ENCODE data around the gene UGP2. TPM values are rescaled to one million over a fixed set of nuclear protein-coding genes. Genes with fewer than 3 reads are reported as not detected.

UGP2 gene
- total RNA-seq, 6 donors from 2014 or later: 99.3 to 162 (median 115) TPM

DNA sequence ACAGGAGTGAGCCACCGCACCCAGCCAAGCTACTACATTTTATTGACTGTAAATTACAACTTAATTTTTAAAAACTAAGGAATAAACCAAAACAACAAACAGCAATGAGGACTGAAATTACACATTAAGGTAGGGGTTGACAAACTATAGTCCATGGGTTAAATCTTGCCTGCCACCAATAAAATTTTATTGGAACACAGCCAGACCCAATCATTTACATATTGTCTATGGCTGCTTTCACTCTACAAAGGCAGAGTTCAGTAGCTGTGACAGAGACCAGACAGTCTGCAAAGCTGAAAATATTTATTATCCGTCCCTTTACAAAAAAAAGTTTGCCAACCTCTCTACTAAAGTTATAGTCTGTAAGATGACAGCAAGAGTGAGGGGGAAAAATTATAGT lies 24.3 kb upstream of the UGP2 start:
- Histone ChIP-seq H3K4me1 (no peaks in the 10 kb centered on the region), H3K9me3 (no peaks in the 10 kb centered on the region), H3K27me3 (no peaks in the 10 kb centered on the region), H3K4me3 (no peak overlapping the region), H3K27ac (no peak overlapping the region), H3K36me3 (no peaks in the 10 kb centered on the region)
- no peak for ATAC-seq (ENCODE audit: low FRiP score in 2 of 2)
- TF ChIP-seq POLR2AphosphoS5 (IDR thresholded peaks at IDR 0.05): no peak
- no peak for TF ChIP-seq EP300 (IDR thresholded peaks at IDR 0.05)
- no peak for TF ChIP-seq POLR2A (IDR thresholded peaks at IDR 0.05)
- TF ChIP-seq, protein P1, sequence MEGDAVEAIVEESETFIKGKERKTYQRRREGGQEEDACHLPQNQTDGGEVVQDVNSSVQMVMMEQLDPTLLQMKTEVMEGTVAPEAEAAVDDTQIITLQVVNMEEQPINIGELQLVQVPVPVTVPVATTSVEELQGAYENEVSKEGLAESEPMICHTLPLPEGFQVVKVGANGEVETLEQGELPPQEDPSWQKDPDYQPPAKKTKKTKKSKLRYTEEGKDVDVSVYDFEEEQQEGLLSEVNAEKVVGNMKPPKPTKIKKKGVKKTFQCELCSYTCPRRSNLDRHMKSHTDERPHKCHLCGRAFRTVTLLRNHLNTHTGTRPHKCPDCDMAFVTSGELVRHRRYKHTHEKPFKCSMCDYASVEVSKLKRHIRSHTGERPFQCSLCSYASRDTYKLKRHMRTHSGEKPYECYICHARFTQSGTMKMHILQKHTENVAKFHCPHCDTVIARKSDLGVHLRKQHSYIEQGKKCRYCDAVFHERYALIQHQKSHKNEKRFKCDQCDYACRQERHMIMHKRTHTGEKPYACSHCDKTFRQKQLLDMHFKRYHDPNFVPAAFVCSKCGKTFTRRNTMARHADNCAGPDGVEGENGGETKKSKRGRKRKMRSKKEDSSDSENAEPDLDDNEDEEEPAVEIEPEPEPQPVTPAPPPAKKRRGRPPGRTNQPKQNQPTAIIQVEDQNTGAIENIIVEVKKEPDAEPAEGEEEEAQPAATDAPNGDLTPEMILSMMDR (IDR thresholded peaks at IDR 0.05): no peak
- WGBS, 2 donors: 46 to 50% methylated on average over 2 of the region's 2 CpGs
- DNase-seq: no peak

DNA sequence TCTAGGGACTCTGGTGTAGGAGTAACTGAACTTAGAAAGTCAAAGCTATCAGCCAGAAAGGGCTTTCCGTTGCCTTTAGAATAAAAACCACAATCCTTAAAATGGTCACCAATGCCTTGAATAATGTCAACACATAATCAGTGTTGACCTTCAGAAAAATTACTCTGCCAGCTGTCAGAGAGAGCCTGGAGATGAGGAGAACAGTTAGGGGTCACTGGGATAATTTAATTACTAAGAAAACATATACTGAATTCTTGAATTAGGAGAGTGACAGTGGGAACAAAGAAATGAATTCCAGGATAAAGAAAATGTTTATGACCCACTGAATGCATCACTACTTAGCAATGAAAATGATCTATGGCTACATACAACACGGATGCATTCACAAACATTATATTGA lies 23.4 kb upstream of the UGP2 start:
- DNase-seq (no peak), ATAC-seq (ENCODE audit: low FRiP score in 2 of 2) (no peak)
- no peaks in the 10 kb centered on the region for H3K9me3 ChIP-seq
- H3K4me3 ChIP-seq: no peak overlapping the region
- no peaks in the 10 kb centered on the region for H3K4me1 ChIP-seq
- no peaks in the 10 kb centered on the region for H3K36me3 ChIP-seq
- H3K27me3 ChIP-seq: no peaks in the 10 kb centered on the region
- no peak for TF ChIP-seq EP300 (IDR thresholded peaks at IDR 0.05)
- TF ChIP-seq POLR2AphosphoS5 (IDR thresholded peaks at IDR 0.05): no peak
- no peak overlapping the region for H3K27ac ChIP-seq
- 79 to 80% methylated on average over 2 of the region's 2 CpGs for WGBS, 2 donors

DNA sequence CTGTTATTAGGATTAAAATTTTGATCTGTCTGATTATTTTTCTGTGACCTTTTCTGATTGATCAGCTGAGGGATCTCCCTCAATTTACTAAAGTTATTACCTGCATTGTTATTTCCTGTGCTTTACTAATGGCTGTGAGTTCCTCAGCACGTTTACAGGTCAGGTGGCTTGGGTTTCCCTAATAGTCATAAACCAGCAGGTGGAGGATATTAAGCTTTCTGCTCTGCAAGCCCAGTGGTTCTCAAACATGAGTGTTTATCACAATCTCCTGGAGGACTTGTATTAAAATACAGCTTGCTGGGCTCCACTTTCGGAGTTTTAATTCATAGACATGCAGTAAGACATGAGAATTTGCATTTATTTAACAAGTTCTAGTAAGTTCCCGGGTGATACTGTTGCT lies 22.4 kb upstream of the UGP2 start:
- Histone ChIP-seq H3K9me3 (no peaks in the 10 kb centered on the region), H3K27ac (peak overlapping the region in 2 of 4 donors; percentile 7 to 19), H3K4me1 (no peaks in the 10 kb centered on the region), H3K27me3 (no peaks in the 10 kb centered on the region), H3K36me3 (no peaks in the 10 kb centered on the region), H3K4me3 (no peak overlapping the region)
- TF ChIP-seq EP300 (IDR thresholded peaks at IDR 0.05) (no peak), POLR2AphosphoS5 (IDR thresholded peaks at IDR 0.05) (no peak), POLR2A (IDR thresholded peaks at IDR 0.05) (no peak)
- TF ChIP-seq, protein P1 (IDR thresholded peaks at IDR 0.05): no peak
- DNase-seq (no peak), ATAC-seq (ENCODE audit: low FRiP score in 2 of 2) (no peak)
- WGBS, 2 donors: 62 to 71% methylated on average over 3 of the region's 3 CpGs

DNA sequence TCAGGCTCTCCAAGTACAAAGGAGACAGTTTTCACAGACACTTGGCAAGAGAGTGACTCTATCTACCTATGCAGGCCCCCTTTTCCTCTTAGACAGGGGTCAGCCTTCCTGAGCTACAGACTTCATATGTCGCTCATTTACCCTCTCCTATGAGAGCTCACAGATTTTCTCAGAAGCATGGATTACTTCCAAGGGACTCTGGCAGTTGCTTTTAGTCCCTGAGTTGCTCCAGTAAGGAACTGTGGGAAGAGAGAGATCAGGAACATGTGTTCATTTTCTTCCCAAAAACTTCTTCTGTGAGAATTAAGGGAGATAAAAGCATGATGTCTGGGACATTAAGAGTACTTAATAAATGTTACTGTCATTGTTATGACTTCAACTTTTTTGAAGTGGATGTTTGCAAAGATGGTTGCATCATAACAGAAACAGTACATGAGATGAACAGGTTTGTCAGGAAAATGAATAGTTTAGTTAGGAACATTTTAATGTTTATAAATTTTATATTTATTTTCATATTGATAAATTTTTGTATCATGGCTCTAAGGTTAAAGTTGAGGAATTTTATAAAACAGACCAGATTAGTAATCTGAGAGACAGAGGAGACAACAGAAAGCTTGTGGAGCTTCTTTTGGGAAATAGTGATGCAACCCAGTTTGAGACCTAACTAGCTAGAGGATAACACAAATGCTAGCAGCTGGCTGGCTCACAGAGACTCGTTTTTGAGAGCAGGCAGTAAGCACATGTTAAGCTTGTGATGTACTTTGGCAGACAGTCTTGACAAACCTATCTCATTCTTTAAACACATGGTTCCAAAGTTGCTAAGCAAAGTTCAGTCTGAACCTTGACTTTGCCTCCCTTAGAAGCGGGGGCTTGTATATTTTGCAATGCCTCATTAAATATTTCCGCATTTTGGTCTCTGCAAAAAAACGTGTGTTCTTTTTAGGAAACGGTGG lies 21.7 kb upstream of the UGP2 start:
- Histone ChIP-seq H3K36me3 (no peaks in the 10 kb centered on the region), H3K4me1 (no peaks in the 10 kb centered on the region), H3K27ac (peak overlapping the region in 2 of 4 donors; percentile 7 to 19), H3K4me3 (no peak overlapping the region), H3K9me3 (no peaks in the 10 kb centered on the region), H3K27me3 (no peaks in the 10 kb centered on the region)
- TF ChIP-seq EP300 (IDR thresholded peaks at IDR 0.05) (no peak), POLR2AphosphoS5 (IDR thresholded peaks at IDR 0.05) (no peak)
- TF ChIP-seq, protein P1 (IDR thresholded peaks at IDR 0.05): no peak
- peak in 1 of 2 donors; percentile 91 for ATAC-seq (ENCODE audit: low FRiP score in 2 of 2)
- WGBS, 2 donors: 51 to 63% methylated on average over 6 of the region's 6 CpGs
- DNase-seq: no peak

DNA sequence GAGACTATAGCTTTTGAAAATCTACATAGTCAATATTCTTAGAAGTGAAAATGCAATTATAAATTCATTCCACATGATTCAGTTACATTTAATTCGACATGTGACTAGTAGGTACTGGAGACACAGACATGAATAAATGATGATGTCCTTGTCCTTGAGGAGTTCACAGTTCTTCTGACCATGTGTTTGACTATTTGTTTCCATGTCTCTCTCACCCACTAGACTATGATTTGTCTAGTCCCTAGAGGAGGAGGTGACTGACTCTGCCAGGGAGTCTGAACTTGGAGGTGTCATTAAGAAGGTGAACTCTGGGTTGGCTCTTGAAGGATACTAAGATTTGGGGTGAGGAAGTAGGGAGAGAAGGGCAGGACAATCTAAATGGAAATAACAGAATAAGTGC lies 20.7 kb upstream of the UGP2 start:
- H3K36me3 ChIP-seq: no peaks in the 10 kb centered on the region
- no peaks in the 10 kb centered on the region for H3K9me3 ChIP-seq
- H3K4me3 ChIP-seq: no peak overlapping the region
- H3K4me1 ChIP-seq: no peaks in the 10 kb centered on the region
- H3K27ac ChIP-seq: no peak overlapping the region
- TF ChIP-seq POLR2A (IDR thresholded peaks at IDR 0.05) (no peak), EP300 (IDR thresholded peaks at IDR 0.05) (no peak), POLR2AphosphoS5 (IDR thresholded peaks at IDR 0.05) (no peak)
- TF ChIP-seq, protein P1 (IDR thresholded peaks at IDR 0.05): no peak
- ATAC-seq (ENCODE audit: low FRiP score in 2 of 2) (no peak), DNase-seq (no peak)
- H3K27me3 ChIP-seq: no peaks in the 10 kb centered on the region
- 87 to 93% methylated on average over 1 of the region's 1 CpG for WGBS, 2 donors

Data from upper lobe of left lung (tissue), 6 donors.